Testis (tissue), 2 donors: ENCODE data around the gene TCTN3.
"Not testable (repeated sequence)": the region's sequence is repeated elsewhere in the genome, so short reads cannot be mapped to it uniquely, and the experiment has no call there.

Experiments used
- POLR2A ChIP-seq: fragments of 450-650 bp; IDR thresholded peaks from one replicate; pipeline ENCODE4 v1.6.1; 2017; ENCODE audit warnings: antibody characterized with exemption, mild to moderate bottlenecking, moderate library complexity
- TF ChIP-seq, protein P1 (sequence below), 3 experiments: fragments of 450-650 bp in 2 of 3; fragments of 200-600 bp in 1 of 3; sonication (generic) in 1 of 3; IDR thresholded peaks; one replicate each; pipeline ENCODE4 v1.5.1; 2016 to 2019; ENCODE audit warnings: antibody characterized with exemption in 3 of 3, mild to moderate bottlenecking in 2 of 3, moderate library complexity in 1 of 3

DNA sequence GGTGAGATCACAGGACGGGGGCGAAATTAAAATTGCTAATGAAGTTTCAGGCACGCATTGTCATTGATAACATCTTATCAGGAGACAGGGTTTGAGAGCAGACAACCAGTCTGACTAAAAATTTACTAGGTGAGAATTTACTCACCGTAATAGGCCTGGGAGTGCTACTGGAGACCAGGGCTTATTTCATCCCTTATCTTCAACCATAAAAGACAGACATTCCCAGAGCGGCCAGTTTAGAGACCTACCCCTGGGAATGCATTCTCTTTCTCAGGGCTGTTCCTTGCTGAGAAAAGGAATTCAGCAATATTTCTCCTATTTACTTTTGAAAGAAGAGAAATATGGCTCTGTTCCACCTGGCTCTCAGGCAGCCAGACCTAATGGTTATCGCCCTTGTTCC is 39.2 kb upstream of the TCTN3 start:
- TF ChIP-seq, protein P1, sequence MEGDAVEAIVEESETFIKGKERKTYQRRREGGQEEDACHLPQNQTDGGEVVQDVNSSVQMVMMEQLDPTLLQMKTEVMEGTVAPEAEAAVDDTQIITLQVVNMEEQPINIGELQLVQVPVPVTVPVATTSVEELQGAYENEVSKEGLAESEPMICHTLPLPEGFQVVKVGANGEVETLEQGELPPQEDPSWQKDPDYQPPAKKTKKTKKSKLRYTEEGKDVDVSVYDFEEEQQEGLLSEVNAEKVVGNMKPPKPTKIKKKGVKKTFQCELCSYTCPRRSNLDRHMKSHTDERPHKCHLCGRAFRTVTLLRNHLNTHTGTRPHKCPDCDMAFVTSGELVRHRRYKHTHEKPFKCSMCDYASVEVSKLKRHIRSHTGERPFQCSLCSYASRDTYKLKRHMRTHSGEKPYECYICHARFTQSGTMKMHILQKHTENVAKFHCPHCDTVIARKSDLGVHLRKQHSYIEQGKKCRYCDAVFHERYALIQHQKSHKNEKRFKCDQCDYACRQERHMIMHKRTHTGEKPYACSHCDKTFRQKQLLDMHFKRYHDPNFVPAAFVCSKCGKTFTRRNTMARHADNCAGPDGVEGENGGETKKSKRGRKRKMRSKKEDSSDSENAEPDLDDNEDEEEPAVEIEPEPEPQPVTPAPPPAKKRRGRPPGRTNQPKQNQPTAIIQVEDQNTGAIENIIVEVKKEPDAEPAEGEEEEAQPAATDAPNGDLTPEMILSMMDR (IDR thresholded peaks at IDR 0.05), result not testable (repeated sequence)
- TF ChIP-seq POLR2A, result not testable (repeated sequence)
